Upper lobe of left lung (tissue), 6 donors: Measurements from ENCODE around the gene ANKS1A. TPM values are rescaled to one million over a fixed set of nuclear protein-coding genes. Genes with fewer than 3 reads are reported as not detected.
"Not testable (repeated sequence)": the region's sequence is repeated elsewhere in the genome, so short reads cannot be mapped to it uniquely, and the experiment has no call there.

Experiments used
- ATAC-seq, 2 donors: fragments of 200-7000 bp; cut with Tn5 transposase; one replicate each; pipeline ENCODE4 v1.9.1; 2022; ENCODE audit warnings: mild to moderate bottlenecking in 2 of 2, moderate library complexity in 2 of 2; ENCODE audit not compliant: low FRiP score in 2 of 2
- DNase-seq, 2 donors: peaks; one replicate each; pipeline ENCODE4 v3.0.0-alpha.2; 2019 to 2020
- H3K27ac ChIP-seq, 4 donors: fragments of 200-600 bp; sonication (generic); one replicate each; pipeline ENCODE4 v1.5.1; 2016 to 2019
- H3K27me3 ChIP-seq, 4 donors: fragments of 200-600 bp; sonication (generic); one replicate each; pipeline ENCODE4 v1.5.1; 2017 to 2019
- H3K36me3 ChIP-seq, 4 donors: fragments of 200-600 bp; sonication (generic); one replicate each; pipeline ENCODE4 v1.5.1; 2016 to 2019
- H3K4me1 ChIP-seq, 4 donors: fragments of 200-600 bp; sonication (generic); one replicate each; pipeline ENCODE4 v1.5.1; 2018 to 2019
- H3K4me3 ChIP-seq, 4 donors: fragments of 200-600 bp; sonication (generic); one replicate each; pipeline ENCODE4 v1.5.1; 2017 to 2019; ENCODE audit warnings: mild to moderate bottlenecking in 2 of 4, moderate library complexity in 1 of 4
- H3K9me3 ChIP-seq, 4 donors: fragments of 200-600 bp; sonication (generic); one replicate each; pipeline ENCODE4 v1.5.1; 2018 to 2019
- CTCF ChIP-seq, 6 experiments: fragments of 450-650 bp in 4 of 6; fragments of 200-600 bp in 2 of 6; sonication (generic) in 2 of 6; IDR thresholded peaks; one replicate each; pipeline ENCODE4 v1.5.1; 2016 to 2019; ENCODE audit warnings: antibody characterized with exemption in 6 of 6
- EP300 ChIP-seq, 4 donors: sonication (generic); formaldehyde crosslinking; IDR thresholded peaks; one replicate each; pipeline ENCODE4 v1.5.1; 2017; ENCODE audit warnings: antibody characterized with exemption in 4 of 4, control low read depth in 2 of 4
- POLR2A ChIP-seq, 4 donors: fragments of 450-650 bp; IDR thresholded peaks; one replicate each; pipeline ENCODE4 v1.5.1; 2016 to 2017; ENCODE audit warnings: antibody characterized with exemption in 4 of 4, mild to moderate bottlenecking in 2 of 4
- POLR2AphosphoS5 ChIP-seq, 2 donors: sonication (generic); formaldehyde crosslinking; IDR thresholded peaks; one replicate each; pipeline ENCODE4 v1.5.1; 2017; ENCODE audit warnings: antibody characterized with exemption in 2 of 2
- WGBS, 2 donors: methylation state at CpG; one replicate each; pipeline ENCODE4 v1.1.5; 2017 to 2018; 5-methylcytosine and 5-hydroxymethylcytosine counted together
- total RNA-seq, 6 donors: library from RNA; depleted of rRNA in 4 of 6; stranded (reverse); fragments of >200 nt in 4 of 6; gene quantifications; one replicate each; pipeline versions ENCODE4 v1.1.0 to v1.2.1, GENCODE V29; 2016 to 2021
- donor health status: DM: no; HTN: no; CAD: no; lungs with moderate emphysema.
- donor health status: DM: no; HTN: yes; CAD: no; lungs with severe emphysema.

Gene ANKS1A
- total RNA-seq, 6 donors from 2014 or later: 47.2 to 85.3 (median 53.5) TPM

- H3K36me3 ChIP-seq: peaks cover 0 to 49% (median 4%) of the 10 kb centered on the region in 4 donors
- H3K27me3 ChIP-seq, H3K27ac ChIP-seq, ATAC-seq, H3K4me3 ChIP-seq, H3K4me1 ChIP-seq, DNase-seq, H3K9me3 ChIP-seq: not testable (repeated sequence)
- 84 to 86% methylated on average over 4 of the region's 4 CpGs for WGBS, 2 donors
Measured at GRCh38 chr6:34999962-35000361, 110.9 kb downstream of the ANKS1A start.

DNA sequence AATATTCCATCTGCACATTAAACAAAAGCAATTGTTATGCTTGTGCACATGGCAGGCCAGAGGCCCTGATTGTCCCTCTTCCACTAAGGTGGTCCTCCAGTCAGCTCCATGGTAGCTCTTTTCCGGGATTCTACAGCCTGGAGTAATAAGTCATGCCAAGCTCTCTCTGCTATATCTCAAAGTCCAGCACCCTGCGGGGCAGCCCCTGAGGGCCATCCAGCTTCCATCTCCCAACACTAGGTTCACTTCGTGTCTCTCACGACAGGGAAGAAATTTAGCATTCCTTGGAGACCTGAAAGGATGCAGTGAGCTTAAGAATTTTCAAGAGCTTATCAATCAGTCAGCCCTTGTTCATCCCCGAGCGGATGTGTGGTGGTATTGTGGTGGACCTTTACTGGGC, 112.3 kb downstream of the ANKS1A start:
- DNase-seq, ATAC-seq: not testable (repeated sequence)
- WGBS, 2 donors: 88 to 93% methylated on average over 6 of the region's 6 CpGs

DNA sequence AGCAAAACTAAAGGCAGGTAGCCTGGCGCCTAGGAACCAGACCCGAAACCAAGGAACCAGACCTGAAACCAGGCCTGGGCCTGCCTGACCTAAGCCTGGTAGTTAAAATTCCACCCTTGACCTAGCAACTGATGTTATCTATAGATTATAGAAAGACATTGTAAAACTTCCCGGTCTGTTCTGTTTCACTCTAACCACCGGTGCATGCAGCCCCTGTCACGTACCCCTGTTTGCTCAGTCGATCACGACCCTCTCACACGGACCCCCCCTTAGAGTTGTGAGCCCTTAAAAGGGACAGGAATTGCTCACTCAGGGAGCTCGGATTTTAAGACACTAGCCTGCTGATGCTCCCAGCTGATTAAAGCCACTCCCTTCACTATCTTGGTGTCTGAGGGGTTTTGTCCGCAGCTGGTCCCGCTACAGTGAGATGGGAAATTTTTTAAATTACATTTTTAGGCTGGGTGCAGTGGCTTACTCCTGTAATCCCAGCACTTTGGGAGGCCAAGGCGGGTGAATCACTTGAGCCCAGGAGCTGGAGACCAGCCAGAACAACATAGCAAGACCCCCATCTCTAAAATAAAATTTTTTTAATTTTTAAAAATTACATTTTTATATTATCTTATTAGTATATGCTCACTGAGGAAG, 115.0 kb downstream of the ANKS1A start:
- not testable (repeated sequence) for H3K27ac ChIP-seq, DNase-seq, H3K4me3 ChIP-seq, H3K9me3 ChIP-seq, H3K27me3 ChIP-seq, H3K4me1 ChIP-seq, ATAC-seq
- WGBS, 2 donors: 84 to 88% methylated on average over 12 of the region's 12 CpGs
- peaks cover 0 to 30% (median under 1%) of the 10 kb centered on the region in 4 donors for H3K36me3 ChIP-seq

More for the DNA sequence above, 112.3 kb downstream of the ANKS1A start:
- H3K27me3 ChIP-seq, H3K4me3 ChIP-seq, H3K4me1 ChIP-seq, H3K27ac ChIP-seq, H3K9me3 ChIP-seq: not testable (repeated sequence)
- H3K36me3 ChIP-seq: peaks cover 0 to 47% (median 3%) of the 10 kb centered on the region in 4 donors

DNA sequence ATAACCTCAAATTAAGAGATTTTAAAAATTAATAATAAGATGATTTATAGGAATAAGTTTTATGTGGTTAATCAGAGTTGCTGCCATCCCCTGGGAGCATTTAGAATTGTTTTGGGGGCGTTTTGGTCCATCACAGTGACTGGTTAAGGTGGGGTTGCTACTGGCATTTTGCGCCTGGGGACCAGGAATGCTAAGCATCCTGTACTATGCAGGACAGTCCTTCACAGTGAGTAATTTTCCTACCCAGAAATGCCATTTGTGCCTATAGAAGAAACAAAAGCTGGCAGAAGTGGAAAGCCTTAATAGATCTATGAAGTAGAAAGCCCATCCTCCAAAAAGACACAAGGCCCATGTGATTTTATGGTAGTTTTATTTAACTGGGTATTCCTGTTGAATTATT, 118.0 kb downstream of the ANKS1A start:
- 75 to 87% methylated on average over 2 of the region's 2 CpGs for WGBS, 2 donors
- Histone ChIP-seq H3K36me3 (peaks cover 0 to 26% (median 0%) of the 10 kb centered on the region in 4 donors), H3K4me1 (peaks cover 0 to 3% (median 0%) of the 10 kb centered on the region in 4 donors), H3K4me3 (no peak overlapping the region), H3K27me3 (no peaks in the 10 kb centered on the region), H3K9me3 (no peaks in the 10 kb centered on the region), H3K27ac (no peak overlapping the region)
- no peak for DNase-seq
- TF ChIP-seq CTCF (IDR thresholded peaks at IDR 0.05) (no peak), POLR2A (IDR thresholded peaks at IDR 0.05) (no peak)
- ATAC-seq: no peak

GRCh38 chr6:35008858-35009257, 119.8 kb downstream of the ANKS1A start:
- H3K27ac ChIP-seq: no peak overlapping the region
- no peak overlapping the region for H3K4me3 ChIP-seq
- no peaks in the 10 kb centered on the region for H3K9me3 ChIP-seq
- no peak for TF ChIP-seq POLR2AphosphoS5 (IDR thresholded peaks at IDR 0.05)
- no peak for TF ChIP-seq CTCF (IDR thresholded peaks at IDR 0.05)
- TF ChIP-seq POLR2A (IDR thresholded peaks at IDR 0.05): no peak
- no peak for TF ChIP-seq EP300 (IDR thresholded peaks at IDR 0.05)
- WGBS, 2 donors: 75 to 82% methylated on average over 7 of the region's 7 CpGs
- peaks cover 0 to 4% (median 1%) of the 10 kb centered on the region in 4 donors for H3K4me1 ChIP-seq
- no peaks in the 10 kb centered on the region for H3K27me3 ChIP-seq
- ATAC-seq: no peak
- H3K36me3 ChIP-seq: peaks cover 0 to 14% (median 0%) of the 10 kb centered on the region in 4 donors
- no peak for DNase-seq

DNA sequence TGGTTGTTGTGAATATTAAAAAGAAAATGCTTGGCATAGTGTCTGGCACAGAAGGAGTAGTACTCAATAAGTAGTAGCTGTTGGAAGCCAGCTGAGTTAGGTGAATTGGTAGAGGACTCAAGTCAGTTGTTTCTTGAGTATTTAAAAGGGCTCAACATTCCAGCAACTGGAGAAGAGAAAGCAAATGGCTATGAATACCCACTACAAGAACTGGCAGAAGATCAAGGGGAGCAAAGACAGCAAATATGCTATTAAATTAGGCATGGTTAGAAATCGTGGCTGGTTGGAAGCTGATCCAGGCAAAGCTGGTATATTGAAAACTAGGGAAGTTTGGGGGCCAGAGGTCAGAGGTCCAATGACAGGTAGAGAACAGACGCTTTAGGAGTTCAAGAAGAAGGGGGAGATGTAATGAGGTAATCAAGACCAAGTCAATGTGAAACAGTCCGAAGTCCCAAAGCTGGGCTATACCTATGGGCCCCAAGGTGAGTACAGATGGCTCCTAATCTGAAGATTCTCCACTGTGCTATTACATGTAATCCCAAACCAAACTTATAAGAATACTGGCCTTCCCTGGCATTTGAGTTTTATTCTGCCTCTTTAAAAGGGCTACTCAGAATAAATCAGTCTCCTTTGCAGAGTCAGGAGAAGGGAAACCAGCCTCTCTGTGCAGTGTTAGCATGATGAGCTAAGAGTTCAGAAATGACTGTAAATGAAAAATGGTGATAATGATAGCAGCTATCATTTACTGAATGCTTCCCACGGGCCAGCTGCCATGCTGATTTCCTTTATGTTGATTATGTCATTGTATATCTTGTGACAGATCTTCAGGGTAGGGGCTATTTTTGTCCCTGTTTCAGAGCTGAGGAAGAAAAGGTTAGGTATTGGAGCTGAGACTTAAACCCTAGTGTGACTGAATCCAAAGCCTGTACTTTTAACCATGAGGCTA, 122.3 kb downstream of the ANKS1A start:
- 43 to 51% methylated on average over 4 of the region's 4 CpGs for whole genome bisulfite sequencing, 2 donors

More for the DNA sequence above, 122.3 kb downstream of the ANKS1A start:
- no peak overlapping the region for H3K4me3 ChIP-seq
- ATAC-seq (no peak), DNase-seq (no peak)
- H3K36me3 ChIP-seq: no peaks in the 10 kb centered on the region
- peaks cover 17 to 21% (median 20%) of the 10 kb centered on the region in 4 donors for H3K4me1 ChIP-seq
- H3K27me3 ChIP-seq: no peaks in the 10 kb centered on the region
- H3K27ac ChIP-seq: peak overlapping the region in 1 of 4 donors; percentile 14
- H3K9me3 ChIP-seq: no peaks in the 10 kb centered on the region
- no peak for TF ChIP-seq EP300 (IDR thresholded peaks at IDR 0.05)
- no peak for TF ChIP-seq CTCF (IDR thresholded peaks at IDR 0.05)
- TF ChIP-seq POLR2AphosphoS5 (IDR thresholded peaks at IDR 0.05): no peak
- no peak for TF ChIP-seq POLR2A (IDR thresholded peaks at IDR 0.05)
